ENCODE results near the gene ZNF362.

Gene ZNF362

DNA sequence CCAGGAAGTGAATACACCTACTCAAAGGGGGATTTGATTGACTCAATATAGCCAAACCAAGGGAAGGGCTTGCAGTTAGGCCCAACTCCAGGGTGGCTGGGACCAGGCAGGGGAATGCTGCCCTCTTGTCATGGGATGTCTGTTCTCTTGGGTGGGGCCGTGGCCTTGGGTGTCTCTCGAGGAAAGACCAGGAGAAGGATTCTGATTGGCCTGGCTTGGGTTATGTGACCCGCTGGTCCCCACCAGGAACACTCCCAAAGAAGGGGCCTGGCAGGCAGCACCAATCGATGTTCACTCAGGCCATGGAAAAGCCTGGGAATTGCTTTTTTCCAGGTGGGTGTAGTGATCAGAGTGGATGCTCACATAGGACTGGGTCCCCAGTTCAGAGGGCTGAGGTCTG is 10.1 kb upstream of the ZNF362 start:
- DNase-seq: no peak

- DNase-seq: no peak
Measured at GRCh38 chr1:33247545-33247944, 8.7 kb upstream of the ZNF362 start.

- DNase-seq: no peak
Measured at GRCh38 chr1:33248244-33248643, 8.0 kb upstream of the ZNF362 start.

DNA sequence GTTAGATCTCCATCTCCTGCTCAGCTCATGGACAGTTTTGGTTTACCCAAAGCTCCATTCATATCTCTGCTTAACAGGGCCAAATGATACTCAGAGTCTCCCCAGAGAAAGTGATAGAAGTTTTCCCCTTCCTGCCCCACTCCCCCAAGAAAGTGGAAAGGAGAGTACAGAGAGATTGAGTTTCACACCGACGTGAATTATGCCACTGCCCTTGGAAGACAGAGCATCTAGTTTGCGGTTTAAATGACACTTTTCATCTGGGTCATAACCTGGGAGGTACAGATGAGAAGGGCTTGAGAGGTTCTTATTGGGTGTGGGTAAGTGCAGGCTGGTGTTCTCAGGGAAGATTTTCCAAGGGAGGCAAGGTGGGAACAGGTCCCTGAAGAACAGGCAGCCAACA is 6.9 kb upstream of the ZNF362 start:
- no peak for DNase-seq

GRCh38 chr1:33250217-33250616 is 6.1 kb upstream of the ZNF362 start:
- DNase-seq: no peak

GRCh38 chr1:33250724-33251123 is 5.6 kb upstream of the ZNF362 start:
- DNase-seq: no peak

DNA sequence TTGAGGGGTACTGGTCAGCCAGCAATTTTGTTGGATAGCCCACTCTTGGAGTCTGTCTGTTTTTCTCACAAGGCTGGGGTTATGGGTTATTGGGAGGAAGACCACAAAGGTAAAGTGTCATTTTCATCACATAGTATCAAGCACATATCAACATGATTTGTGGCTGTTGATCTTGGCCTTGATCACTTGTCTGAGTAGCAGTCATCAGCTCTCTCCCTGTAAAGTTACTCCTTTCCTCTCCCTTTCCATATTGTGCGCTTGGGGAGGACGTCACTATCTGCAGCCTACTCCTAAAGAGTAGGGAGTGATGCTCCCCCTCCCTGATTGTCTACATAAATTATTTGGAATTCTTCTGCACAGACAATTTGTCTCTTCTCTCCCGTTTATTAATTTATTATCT is 1.8 kb upstream of the ZNF362 start:
- no peak for DNase-seq

DNA sequence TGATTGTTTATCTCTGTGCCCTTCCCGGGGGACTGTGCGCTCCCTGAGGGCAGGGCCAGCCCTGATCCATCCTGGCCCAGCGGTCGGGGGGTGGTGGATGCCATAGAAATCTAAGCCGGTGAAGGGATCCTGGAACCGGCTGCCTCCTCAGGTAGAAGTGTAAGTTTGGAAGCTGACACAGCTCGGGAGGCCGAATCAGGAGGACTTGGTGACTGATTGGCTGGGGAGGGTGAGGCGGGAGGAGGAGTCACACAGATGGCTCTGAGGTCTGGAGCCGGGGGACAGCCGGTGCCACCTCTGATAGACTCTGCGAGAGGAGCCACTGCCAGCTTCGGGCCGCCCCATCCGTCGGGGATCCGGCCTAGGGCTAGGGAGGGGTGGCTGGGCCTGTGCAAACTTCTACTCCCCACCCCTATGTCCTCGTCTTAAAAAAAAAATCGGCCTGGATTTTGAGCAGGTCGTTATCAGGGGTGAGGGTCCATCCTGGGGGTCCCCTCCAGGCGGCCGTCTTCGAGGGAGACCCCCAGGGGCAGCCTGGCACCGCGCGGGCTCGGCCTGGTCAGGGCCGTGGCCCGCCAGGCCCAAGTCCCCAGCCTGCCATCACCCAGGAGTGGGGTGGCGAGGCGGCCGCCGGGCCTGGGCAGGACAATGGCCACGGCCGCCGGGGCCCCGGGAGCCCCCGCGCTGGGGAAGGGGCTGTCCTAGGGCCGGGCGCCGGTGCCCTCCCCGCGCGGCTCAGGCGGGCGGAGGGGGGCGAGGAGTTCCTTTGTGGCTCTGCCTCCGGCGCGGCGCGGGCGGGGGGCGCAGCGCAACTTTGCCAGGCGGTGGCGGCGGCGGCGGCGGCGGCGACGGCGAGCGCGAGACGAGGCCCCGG is 708 bp upstream of the ZNF362 start:
- DNase-seq: peak; percentile 43

DNA sequence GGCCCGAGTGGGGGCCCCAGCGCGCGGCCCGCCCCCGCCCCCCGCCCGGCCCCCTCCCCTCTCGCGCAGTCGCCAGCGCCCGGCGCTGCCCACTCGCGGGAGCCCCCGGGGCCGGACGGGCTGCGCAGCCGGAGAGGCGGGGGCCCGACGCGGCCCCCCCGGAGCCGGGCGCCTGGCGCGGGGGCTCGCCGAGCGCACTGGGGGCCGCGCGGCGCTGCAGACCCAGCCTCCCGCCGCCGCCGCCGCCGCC is 146 bp upstream of the ZNF362 start:
- no peak for DNase-seq

GRCh38 chr1:33257207-33257771 is 997 bp downstream of the ZNF362 start:
- DNase-seq: no peak

DNA sequence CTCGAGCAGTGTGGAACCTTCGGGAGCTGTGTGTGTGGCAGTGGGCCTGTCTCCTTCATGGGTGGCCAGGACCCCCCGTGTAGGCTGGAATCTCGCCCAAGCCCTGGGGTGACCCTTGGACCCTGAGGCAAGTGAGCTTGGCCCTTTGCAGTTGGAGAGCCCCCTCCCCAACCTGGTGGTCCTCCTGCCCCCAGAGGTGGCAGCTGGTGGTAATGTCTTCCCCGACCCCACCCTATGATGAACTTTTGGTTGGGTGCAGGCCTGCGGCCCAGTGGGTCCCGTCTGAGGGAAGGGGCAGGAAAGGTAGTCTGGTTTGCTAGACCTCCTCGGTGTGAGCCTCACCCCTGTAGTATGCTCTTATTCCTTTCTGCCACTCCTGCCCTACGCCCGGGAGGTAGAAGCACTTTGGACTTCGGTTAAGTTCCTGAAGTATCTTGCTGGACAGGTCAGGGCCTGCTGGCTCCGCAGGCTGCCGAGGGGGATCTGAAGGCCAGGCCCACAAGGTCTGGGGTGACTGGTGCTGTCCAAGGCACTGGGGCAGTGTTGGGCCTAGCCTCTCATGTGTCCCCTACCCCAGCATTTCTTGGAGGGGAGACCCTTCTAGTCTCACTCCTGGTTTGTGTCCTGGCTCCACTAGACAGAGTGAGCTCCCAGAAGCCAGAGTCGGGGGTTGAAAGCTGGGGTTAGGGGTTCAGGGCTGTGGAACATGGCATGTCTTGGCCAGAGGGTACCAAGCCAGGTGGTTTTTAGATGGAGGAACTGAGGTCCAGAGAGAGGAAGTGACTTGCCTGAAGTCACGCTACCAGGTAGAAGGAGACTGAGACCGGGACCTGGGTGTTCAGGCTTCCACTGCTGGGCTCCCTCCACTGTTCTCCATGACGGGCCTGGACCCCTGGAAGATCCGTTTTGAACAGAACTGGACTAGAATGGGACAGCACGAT is 1.8 kb downstream of the ZNF362 start:
- no peak for DNase-seq

DNA sequence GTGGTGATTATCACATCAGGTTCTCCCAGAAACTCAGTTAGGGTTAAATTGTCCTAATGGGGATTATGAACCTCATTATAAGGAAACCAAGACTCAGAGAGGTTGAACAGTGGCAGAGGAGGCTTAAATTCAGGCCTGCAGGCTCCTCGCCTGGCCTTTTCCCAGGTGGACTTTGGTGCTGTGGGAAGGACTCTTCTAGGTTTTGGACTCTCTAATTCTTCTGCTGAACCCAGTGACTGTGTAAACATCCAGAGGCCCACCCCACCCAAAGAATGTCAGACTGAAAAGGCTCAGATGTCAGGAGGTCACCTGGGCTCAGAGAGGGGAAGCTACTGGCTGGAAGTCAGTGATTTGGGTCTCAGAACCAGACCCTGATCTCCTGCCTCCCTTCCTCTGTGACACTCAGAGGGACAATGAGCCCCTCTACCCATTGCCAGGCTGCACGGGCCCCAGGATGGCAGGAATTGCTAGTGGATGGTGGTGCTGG is 2.5 kb downstream of the ZNF362 start:
- DNase-seq: no peak

DNA sequence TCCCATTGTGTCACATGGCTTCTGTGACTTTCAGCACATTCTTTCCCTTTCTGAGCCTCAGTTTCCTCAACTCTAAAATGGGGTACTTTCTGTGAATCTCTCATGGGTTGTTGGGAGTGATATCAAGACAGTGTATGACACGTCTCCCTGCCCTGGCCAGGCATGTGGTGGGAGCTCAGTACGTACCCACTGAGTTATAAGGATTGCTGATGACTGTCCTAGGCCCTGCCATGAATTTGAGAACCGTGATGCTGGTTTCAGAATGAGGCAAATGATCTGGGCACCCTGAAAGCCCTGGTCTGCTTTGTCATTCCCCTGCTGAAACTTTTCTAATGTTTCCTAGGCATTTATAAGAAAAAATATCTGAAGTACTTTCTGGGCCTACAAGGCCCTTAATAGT is 3.6 kb downstream of the ZNF362 start:
- no peak for DNase-seq

- no peak for DNase-seq
Measured at GRCh38 chr1:33260439-33260838, 4.1 kb downstream of the ZNF362 start.

DNA sequence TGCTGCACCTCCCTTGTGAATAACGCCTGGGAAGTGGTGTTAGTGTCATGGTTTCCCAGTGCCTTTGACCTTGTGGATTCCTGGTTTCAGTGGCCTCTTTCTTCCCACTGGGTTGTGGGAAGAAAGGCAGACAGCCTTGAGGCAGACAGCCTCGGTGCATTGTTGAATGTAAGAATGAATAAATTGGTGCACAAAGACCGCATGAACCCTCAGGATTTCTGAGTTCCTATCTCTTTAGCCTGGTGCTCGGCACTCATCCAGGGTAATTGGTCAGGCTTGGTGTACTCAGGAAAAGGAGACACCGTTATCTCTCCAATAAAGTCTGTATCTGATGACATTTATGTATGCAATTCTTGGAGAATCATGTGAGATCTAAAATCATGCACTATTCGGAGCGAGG is 5.1 kb downstream of the ZNF362 start:
- no peak for DNase-seq

DNA sequence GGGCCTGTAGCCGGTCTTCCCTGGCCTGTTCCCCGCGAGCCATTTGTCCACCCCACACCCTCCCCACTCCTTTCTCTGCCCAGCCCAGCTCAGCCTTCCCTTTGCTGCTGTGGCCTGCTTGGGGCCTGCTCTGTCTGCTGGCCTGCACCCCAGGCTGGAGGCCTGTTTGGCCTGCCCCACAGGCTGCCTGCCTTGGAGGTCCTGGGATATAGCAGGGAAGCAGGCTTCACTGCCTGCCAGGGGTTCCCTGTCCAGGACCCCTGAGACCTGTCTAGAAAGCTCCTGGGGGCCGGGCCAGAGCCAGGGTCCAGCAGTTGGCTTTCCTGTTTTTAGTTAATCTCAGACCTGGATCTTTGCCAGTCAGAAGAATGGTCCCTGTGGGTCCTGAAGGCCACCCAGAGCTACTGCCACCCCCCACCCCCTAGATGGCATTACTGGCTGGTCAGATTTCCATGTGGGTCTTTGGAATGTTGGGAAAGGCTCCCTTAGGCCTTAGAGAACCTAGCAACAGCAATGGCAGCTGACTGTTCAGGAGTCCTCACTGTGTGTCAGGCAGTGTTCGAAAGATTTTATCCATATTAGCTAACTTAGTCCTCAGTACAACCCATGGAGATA is 7.7 kb downstream of the ZNF362 start:
- no peak for DNase-seq

- DNase-seq: no peak
Measured at GRCh38 chr1:33265780-33266605, 9.7 kb downstream of the ZNF362 start.

GRCh38 chr1:33266766-33267165 is 10.5 kb downstream of the ZNF362 start:
- no peak for DNase-seq

DNA sequence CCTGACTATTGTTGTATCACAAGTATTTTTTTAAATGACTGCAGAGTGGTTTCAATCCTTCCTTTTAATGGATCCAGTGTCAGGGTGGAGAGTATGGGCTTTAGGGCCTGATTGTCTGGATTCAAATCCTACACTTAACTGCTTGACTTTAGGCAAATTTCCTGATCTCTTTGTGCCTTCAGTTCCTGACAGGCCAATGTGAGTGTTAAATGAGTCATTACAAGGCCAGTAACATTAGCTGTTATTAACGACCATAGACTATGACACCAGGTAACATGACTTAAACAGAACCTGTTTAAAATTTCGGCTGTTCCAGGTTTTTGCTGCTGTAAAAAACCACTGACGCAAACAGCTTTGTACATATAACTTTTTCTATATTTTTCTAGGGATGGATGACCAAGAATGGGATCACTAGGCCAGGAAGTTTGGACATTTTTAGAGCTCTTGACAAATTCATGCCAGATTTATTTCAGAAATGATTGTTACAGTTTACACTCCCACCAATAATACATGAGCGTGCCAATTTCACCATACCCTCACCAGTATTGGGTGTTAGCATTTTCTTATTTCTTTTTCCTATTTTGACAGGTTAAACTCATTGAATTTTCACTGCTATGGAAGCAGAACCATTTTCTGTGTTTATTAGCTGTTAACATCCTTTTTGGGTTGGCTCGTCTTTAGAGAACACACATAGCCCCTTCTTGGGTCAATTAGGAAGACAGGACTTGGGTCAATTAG is 11.3 kb downstream of the ZNF362 start:
- DNase-seq: no peak

DNA sequence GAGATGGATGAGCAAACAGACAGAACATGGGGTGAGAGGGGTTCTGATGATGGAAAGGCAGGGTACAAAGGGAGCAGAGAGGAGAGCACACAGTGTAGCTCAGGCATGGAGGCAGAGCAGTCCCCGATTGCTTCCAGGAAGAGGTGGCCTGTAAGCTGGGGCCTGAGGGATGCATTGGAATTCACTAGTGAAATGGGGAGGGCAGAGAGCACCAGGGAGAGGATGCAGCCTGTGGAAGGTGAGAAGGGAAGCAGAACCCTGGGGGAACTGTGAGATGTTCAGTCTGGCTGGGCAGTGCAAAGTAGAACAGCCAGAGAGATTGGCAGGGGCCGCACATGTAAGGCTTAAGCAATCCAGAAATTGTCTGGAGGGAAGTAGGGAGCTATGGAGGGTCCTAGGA is 12.2 kb downstream of the ZNF362 start:
- no peak for DNase-seq

DNA sequence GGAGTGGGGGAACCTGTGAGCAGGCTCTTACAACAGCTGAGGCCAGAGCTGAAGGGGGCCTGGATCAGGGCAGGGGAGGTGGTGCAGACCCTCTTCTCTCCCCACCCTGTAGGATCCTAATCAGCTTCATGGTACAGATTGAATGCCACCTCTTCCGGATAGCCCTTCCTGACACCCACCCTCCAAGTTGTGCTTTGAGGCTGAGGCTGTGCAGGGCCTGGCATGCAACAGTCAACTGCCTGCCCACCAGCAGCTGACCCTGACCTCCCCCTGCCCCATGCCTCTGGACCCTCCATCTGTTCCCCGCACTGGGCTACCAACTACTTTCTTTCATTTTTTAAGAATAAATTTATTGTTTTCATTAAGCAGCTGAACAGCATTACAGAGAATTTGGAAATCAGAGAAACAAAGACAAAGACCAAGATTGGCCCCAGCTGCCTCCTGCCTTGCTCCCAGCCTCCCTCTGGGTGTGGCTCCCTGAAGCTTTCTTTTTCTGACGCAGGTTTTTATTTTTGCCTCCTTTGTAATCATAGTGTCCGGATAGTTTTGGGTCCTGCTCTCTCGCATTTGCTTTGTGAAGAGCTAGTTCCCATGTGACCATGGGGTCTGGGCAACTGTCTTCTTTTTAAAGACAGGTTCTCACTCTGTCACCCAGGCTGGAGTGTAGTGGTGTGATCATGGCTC is 12.8 kb downstream of the ZNF362 start:
- DNase-seq: no peak
